Measurements from ENCODE around the gene AFTPH.

AFTPH gene

GRCh38 chr2:64637000-64637635 is 113.0 kb downstream of the AFTPH start:
- DNase-seq: peak; percentile 64

GRCh38 chr2:64637931-64638330 is 113.8 kb downstream of the AFTPH start:
- no peak for DNase-seq

GRCh38 chr2:64638502-64639120 is 114.5 kb downstream of the AFTPH start:
- no peak for DNase-seq

GRCh38 chr2:64639691-64640090 is 115.6 kb downstream of the AFTPH start:
- no peak for DNase-seq

GRCh38 chr2:64640153-64641044 is 116.3 kb downstream of the AFTPH start:
- no peak for DNase-seq

- no peak for DNase-seq
Measured at GRCh38 chr2:64641599-64641998, 117.5 kb downstream of the AFTPH start.
